Activated CD8-positive, alpha-beta memory T cell treated with anti-CD3 and anti-CD28 coated beads for 36 hours (primary cell): Measurements from ENCODE around the gene SAG. TPM values are rescaled to one million over a fixed set of nuclear protein-coding genes. Genes with fewer than 3 reads are reported as not detected.

Experiments used
- CTCF ChIA-PET: fragments of 350-600 bp; sonication (Branson Sonifier 250); formaldehyde crosslinking; loops from one replicate; lab custom pipeline; 2021; ENCODE audit warnings: antibody characterized with exemption; lab: Charles Lee
- POLR2A ChIA-PET: fragments of 350-600 bp; sonication (Branson Sonifier 250); formaldehyde crosslinking; loops from one replicate; lab custom pipeline; 2021; ENCODE audit warnings: antibody characterized with exemption; lab: Charles Lee
- total RNA-seq, 2 experiments: library from RNA; stranded (reverse); gene quantifications; one replicate each; pipeline ENCODE4 v1.2.3, GENCODE V29; 2021

Gene SAG
- total RNA-seq, 2 experiments from 2014 or later: 0.15 TPM; not detected in 1

GRCh38 chr2:233349005-233349998, 41.7 kb downstream of the SAG start:
- POLR2A ChIA-PET: no interaction called here

GRCh38 chr2:233350708-233351107, 43.1 kb downstream of the SAG start:
- ChIA-PET CTCF (interaction anchor here (0.7 kb wide), 1 partner anchor 641 kb away, joined by 3 read pairs; no protein-coding TSS in a partner anchor), POLR2A (interaction anchor here (0.7 to 0.9 kb wide), 2 partner anchors 34 to 78 kb away, joined by 3 to 4 read pairs; no protein-coding TSS in a partner anchor)

More at GRCh38 chr2:233349005-233349998, 41.7 kb downstream of the SAG start:
- CTCF ChIA-PET: no interaction called here

GRCh38 chr2:233351423-233351822, 43.8 kb downstream of the SAG start:
- CTCF ChIA-PET: interaction anchor here (0.8 to 1.0 kb wide), 2 partner anchors 77 to 93 kb away, joined by 3 read pairs; no protein-coding TSS in a partner anchor
- POLR2A ChIA-PET: no interaction called here

- CTCF ChIA-PET: interaction anchor here (0.8 to 1.0 kb wide), 2 partner anchors 78 to 92 kb away, joined by 3 read pairs; no protein-coding TSS in a partner anchor
- POLR2A ChIA-PET: no interaction called here
Measured at GRCh38 chr2:233352141-233352842, 44.7 kb downstream of the SAG start.

GRCh38 chr2:233353101-233353768, 45.6 kb downstream of the SAG start:
- POLR2A ChIA-PET: no interaction called here
- CTCF ChIA-PET: interaction anchor here (0.8 to 1.4 kb wide), 7 partner anchors 15 to 85 kb away, joined by 3 to 4 read pairs (median 3); no protein-coding TSS in a partner anchor

GRCh38 chr2:233353769-233354499, 46.3 kb downstream of the SAG start, which contains the start of gene DGKD:
Gene DGKD (plus strand): TSS chr2:233354494. CDS start chr2:233354519, 25 bp downstream.
- CTCF ChIA-PET: interaction anchor here (0.6 to 1.8 kb wide), 11 partner anchors 10 to 90 kb away, joined by 3 to 7 read pairs (median 3); no protein-coding TSS in a partner anchor
- POLR2A ChIA-PET: no interaction called here

GRCh38 chr2:233354500-233354924, 46.9 kb downstream of the SAG start:
- POLR2A ChIA-PET: no interaction called here
- CTCF ChIA-PET: interaction anchor here (0.6 to 1.8 kb wide), 7 partner anchors 9 to 89 kb away, joined by 3 to 7 read pairs (median 3); no protein-coding TSS in a partner anchor

GRCh38 chr2:233354971-233355574, 47.5 kb downstream of the SAG start:
- ChIA-PET CTCF (interaction anchor here (0.6 to 1.8 kb wide), 3 partner anchors 9 to 88 kb away, joined by 3 to 7 read pairs (median 3); no protein-coding TSS in a partner anchor), POLR2A (interaction anchor here (2.2 kb wide), 1 partner anchor 30 kb away, joined by 6 read pairs; no protein-coding TSS in a partner anchor)

GRCh38 chr2:233355916-233356315, 48.3 kb downstream of the SAG start:
- ChIA-PET POLR2A (interaction anchor here (2.2 kb wide), 1 partner anchor 29 kb away, joined by 6 read pairs; no protein-coding TSS in a partner anchor), CTCF (interaction anchor here (1.1 to 1.4 kb wide), 2 partner anchors 31 to 63 kb away, joined by 3 read pairs; no protein-coding TSS in a partner anchor)

- CTCF ChIA-PET: interaction anchor here (1.4 kb wide), 1 partner anchor 62 kb away, joined by 3 read pairs; no protein-coding TSS in a partner anchor
Measured at GRCh38 chr2:233356546-233357308, 49.1 kb downstream of the SAG start.

GRCh38 chr2:233358335-233358734, 50.7 kb downstream of the SAG start:
- ChIA-PET CTCF (no interaction called here), POLR2A (no interaction called here)

More at GRCh38 chr2:233356546-233357308, 49.1 kb downstream of the SAG start:
- POLR2A ChIA-PET: interaction anchor here (2.2 kb wide), 1 partner anchor 28 kb away, joined by 6 read pairs; no protein-coding TSS in a partner anchor

GRCh38 chr2:233358947-233359346, 51.3 kb downstream of the SAG start:
- ChIA-PET CTCF (no interaction called here), POLR2A (no interaction called here)

GRCh38 chr2:233359823-233360222, 52.2 kb downstream of the SAG start:
- ChIA-PET POLR2A (no interaction called here), CTCF (no interaction called here)

GRCh38 chr2:233360771-233361176, 53.2 kb downstream of the SAG start:
- ChIA-PET POLR2A (no interaction called here), CTCF (no interaction called here)

GRCh38 chr2:233361297-233361696, 53.7 kb downstream of the SAG start:
- ChIA-PET CTCF (no interaction called here), POLR2A (interaction anchor here (0.6 kb wide), 1 partner anchor 32 kb away, joined by 3 read pairs; no protein-coding TSS in a partner anchor)

- ChIA-PET POLR2A (no interaction called here), CTCF (no interaction called here)
Measured at GRCh38 chr2:233362742-233363141, 55.1 kb downstream of the SAG start.
